Measurements from ENCODE around the gene PRKAG2.

DNA sequence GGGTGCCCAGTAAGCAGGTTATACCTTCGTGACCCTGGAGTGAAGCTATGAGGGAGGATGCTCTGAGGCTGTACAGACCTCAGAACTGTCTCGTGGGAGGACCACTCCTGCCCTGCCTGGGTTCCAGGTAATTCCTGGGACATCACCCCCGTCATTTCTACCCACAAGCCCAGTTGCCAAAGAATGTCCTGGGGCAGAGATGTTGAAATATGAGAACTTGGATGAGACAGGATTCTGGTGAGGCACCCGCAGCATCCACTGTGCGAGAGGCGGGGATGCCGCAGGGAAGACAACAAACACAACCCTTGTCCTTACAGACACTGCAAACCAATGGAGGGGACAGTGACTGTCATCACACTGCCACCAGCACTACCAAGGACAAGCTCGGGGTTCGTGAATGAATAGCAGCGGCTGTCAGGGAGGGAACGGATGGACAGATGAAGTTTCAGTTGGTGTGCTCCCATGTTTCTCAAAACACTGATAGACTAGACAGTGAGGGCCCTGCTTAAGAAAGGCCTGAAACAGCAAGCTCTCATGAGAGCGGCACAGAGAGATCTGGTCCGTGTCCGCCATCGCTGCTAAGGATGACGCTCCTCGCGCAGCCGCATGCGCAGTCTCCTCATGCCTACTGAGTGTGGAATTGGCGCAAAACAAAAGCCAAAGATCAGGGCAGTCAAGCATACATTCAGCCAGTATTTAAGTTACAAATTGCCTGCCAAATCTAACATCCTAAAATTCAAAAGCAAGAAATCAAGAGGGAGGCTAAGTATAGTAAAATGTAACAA, 275.2 kb downstream of the PRKAG2 start:
- TF ChIP-seq, protein P1, sequence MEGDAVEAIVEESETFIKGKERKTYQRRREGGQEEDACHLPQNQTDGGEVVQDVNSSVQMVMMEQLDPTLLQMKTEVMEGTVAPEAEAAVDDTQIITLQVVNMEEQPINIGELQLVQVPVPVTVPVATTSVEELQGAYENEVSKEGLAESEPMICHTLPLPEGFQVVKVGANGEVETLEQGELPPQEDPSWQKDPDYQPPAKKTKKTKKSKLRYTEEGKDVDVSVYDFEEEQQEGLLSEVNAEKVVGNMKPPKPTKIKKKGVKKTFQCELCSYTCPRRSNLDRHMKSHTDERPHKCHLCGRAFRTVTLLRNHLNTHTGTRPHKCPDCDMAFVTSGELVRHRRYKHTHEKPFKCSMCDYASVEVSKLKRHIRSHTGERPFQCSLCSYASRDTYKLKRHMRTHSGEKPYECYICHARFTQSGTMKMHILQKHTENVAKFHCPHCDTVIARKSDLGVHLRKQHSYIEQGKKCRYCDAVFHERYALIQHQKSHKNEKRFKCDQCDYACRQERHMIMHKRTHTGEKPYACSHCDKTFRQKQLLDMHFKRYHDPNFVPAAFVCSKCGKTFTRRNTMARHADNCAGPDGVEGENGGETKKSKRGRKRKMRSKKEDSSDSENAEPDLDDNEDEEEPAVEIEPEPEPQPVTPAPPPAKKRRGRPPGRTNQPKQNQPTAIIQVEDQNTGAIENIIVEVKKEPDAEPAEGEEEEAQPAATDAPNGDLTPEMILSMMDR (IDR thresholded peaks at IDR 0.05), result no peak
- TF ChIP-seq POLR2A (IDR thresholded peaks at IDR 0.05), result no peak
- no peak for TF ChIP-seq POLR2AphosphoS5 (IDR thresholded peaks at IDR 0.05)
- TF ChIP-seq EP300 (IDR thresholded peaks at IDR 0.05), result no peak
